ENCODE data around the gene DOCK2. TPM values are rescaled to one million over a fixed set of nuclear protein-coding genes. Genes with fewer than 3 reads are reported as not detected.

The DOCK2 gene
- total RNA-seq, 2 donors from 2014 or later: 249 to 284 TPM

DNA sequence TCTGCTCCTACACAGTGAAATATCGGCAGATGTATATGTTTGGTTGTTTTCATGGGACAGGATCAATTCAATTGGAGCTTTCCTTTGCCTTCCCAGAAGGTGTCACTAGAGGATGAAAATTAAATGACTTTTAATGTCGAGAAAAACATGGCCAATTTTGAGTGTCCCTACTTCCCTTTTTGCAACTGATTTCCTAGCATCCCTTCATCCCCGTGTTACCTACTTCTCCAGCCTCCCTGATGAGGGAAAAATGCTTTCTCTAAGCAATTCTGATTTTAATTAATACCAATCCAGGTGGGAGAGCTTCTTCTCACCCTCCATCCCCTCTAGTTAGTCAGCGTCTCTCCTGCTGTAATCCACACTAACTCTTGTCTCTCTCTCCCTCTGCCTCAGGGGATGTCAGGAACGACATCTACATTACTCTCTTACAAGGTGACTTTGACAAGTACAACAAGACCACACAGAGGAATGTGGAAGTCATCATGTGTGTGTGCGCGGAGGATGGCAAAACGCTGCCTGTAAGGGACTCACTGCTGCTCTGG lies 64.9 kb downstream of the DOCK2 start:
- ATAC-seq (no peak), DNase-seq (no peak)
- no peaks in the 10 kb centered on the region for H3K9me3 ChIP-seq (ENCODE audit: control insufficient read depth, low read length, poor library complexity, severe bottlenecking)
- H3K4me3 Mint-ChIP-seq: no peak overlapping the region
- no peaks in the 10 kb centered on the region for H3K27me3 Mint-ChIP-seq
- peaks cover 10% of the 10 kb centered on the region for H3K4me1 Mint-ChIP-seq
- H3K27ac Mint-ChIP-seq: no peak overlapping the region
- H3K36me3 Mint-ChIP-seq (ENCODE audit: low read depth): peaks cover 27% of the 10 kb centered on the region

DNA sequence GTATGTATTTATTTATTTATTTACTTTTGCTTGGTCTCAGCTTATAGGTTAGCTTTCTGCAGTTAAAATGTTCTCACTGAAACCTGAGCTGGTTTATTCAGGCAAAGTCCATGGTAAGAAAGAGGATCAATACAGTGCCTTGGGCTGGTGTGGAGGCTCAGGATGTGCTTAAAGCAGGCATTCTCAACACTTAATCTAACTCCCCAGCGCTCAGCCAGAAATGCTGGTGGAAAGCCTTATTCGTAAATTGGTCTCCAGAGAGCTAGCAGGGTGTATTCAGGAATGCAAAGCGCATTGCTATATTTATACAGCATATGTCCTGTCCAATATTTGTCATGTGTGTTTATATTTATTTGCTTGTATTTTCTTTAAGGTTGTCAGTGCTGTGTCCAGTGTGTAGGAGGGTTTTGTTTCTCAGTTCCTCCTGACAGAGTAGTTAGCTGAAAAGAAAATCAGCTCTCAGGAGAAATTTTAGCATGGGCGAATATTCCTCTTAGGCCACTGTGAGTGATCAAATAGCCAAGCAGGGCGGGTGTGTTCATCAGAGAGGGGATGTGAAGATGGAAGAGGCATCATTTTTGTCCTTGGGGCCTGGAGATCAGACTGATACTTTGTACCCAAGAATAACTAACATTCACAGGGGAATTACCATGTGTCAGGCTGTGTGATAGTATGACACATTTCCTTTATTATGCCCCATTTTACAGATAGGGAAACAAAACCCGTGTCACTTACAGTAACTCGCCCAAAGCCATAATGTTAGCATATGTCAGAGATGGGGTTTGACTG lies 65.8 kb downstream of the DOCK2 start:
- peaks cover 11% of the 10 kb centered on the region for H3K4me1 Mint-ChIP-seq
- no peak for ATAC-seq
- no peaks in the 10 kb centered on the region for H3K27me3 Mint-ChIP-seq
- no peaks in the 10 kb centered on the region for H3K9me3 ChIP-seq (ENCODE audit: control insufficient read depth, low read length, poor library complexity, severe bottlenecking)
- H3K4me3 Mint-ChIP-seq: no peak overlapping the region
- no peak for DNase-seq
- H3K36me3 Mint-ChIP-seq (ENCODE audit: low read depth): peaks cover 34% of the 10 kb centered on the region
- no peak overlapping the region for H3K27ac Mint-ChIP-seq

DNA sequence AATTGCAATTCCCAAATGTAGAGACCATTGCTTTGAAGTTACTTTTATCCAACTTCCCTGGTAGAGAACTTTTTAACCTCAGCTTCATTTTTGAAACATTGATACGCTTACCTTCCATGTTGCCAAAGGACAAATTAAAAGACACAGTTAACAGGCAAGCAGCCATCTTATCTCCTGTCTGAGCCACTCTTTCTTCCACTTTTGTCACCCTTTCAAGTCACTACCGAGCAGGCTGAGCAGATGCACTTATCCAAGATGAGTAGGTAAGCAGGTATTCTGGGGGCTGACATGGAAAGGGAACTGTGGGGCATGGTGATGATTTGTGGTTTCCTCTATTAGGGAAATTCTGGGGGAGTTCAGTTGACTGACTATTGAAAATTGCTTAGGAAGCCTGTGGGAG lies 66.7 kb downstream of the DOCK2 start:
- H3K27me3 Mint-ChIP-seq: no peaks in the 10 kb centered on the region
- no peak overlapping the region for H3K27ac Mint-ChIP-seq
- no peak overlapping the region for H3K4me3 Mint-ChIP-seq
- no peaks in the 10 kb centered on the region for H3K9me3 ChIP-seq (ENCODE audit: control insufficient read depth, low read length, poor library complexity, severe bottlenecking)
- no peak for DNase-seq
- peaks cover 11% of the 10 kb centered on the region for H3K4me1 Mint-ChIP-seq
- peaks cover 28% of the 10 kb centered on the region for H3K36me3 Mint-ChIP-seq (ENCODE audit: low read depth)
- ATAC-seq: no peak

DNA sequence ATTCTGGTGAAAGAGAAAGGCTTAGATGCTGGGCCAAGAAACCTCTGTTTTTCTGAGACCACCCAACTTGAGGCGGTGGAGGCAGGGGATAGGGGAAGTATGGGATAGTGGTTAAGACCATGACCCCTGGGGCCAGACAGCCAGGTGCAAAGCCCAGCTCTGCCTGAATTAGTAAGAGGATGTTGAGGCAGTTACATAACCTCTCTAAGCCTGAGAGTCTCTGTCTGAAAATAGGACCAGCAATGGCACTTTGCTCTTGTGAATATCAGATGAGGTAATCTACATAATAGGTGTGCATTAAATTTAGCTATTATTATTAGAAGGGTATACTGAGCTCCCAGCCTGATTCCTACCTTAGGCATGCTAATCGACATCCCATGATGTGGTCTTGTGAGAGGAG lies 68.2 kb downstream of the DOCK2 start:
- Mint-ChIP-seq H3K4me1 (peaks cover 11% of the 10 kb centered on the region), H3K27ac (peak overlapping the region; percentile 62), H3K27me3 (no peaks in the 10 kb centered on the region), H3K4me3 (no peak overlapping the region), H3K36me3 (ENCODE audit: low read depth) (peaks cover 26% of the 10 kb centered on the region)
- no peak for DNase-seq
- no peak for ATAC-seq
- H3K9me3 ChIP-seq (ENCODE audit: control insufficient read depth, low read length, poor library complexity, severe bottlenecking): no peaks in the 10 kb centered on the region

DNA sequence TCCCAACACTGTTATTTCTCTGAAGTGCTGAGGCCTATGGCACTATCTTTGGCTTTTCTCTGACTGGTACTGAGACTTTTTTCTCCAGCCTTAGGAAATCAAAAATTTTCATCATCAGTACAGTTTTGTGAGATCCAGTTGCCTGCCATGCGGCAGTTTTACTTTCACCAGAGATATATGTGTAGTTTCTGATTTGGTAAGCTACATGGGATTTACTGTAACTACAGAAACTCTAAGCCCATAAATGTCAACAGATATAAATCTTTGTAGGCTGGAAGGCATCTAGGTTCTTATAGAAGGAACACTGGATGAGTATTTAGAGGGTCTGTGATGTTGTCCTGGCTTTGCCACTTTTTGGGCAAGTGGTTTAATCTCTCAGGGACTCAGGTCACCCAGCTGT lies 69.0 kb downstream of the DOCK2 start:
- Mint-ChIP-seq H3K27me3 (no peaks in the 10 kb centered on the region), H3K4me1 (peaks cover 11% of the 10 kb centered on the region), H3K36me3 (ENCODE audit: low read depth) (peaks cover 28% of the 10 kb centered on the region), H3K27ac (peak overlapping the region; percentile 57), H3K4me3 (no peak overlapping the region)
- DNase-seq (no peak), ATAC-seq (no peak)
- H3K9me3 ChIP-seq (ENCODE audit: control insufficient read depth, low read length, poor library complexity, severe bottlenecking): no peaks in the 10 kb centered on the region

DNA sequence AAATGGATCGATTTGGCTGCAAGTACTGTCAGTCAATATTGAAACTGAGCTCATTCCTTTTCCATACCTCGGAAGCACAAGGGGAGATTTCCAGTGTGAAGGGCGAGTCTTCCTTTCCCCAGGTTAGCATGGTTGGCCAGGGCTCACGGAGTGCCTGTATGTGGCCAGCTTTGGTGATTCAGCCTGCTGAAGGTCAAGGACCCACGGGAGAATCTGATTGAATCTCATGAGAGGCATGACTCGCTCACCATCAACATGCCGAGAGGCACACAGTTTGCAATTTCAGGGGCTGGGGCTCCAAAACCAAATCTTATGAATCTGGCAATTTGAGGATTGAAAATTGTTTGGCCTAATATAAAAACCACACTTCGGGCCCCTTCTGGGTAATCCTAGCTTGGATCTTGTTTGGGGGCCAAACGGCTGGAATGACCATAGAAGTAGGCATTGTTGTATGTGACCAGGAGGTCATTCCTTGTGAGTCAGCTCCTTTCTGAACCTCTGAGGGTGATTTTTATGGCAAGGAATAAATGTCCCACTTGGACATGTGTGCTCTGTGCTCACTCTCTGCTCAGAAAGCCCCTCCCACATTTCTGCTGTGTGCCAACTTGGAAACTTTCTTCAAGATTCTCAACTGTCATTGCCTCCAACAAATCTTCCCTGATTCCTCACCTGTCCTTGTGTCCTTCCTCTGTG lies 69.8 kb downstream of the DOCK2 start:
- Mint-ChIP-seq H3K36me3 (ENCODE audit: low read depth) (peaks cover 26% of the 10 kb centered on the region), H3K27me3 (no peaks in the 10 kb centered on the region), H3K4me1 (peaks cover 9% of the 10 kb centered on the region), H3K27ac (peak overlapping the region; percentile 57), H3K4me3 (no peak overlapping the region)
- no peaks in the 10 kb centered on the region for H3K9me3 ChIP-seq (ENCODE audit: control insufficient read depth, low read length, poor library complexity, severe bottlenecking)
- ATAC-seq (no peak), DNase-seq (no peak)

DNA sequence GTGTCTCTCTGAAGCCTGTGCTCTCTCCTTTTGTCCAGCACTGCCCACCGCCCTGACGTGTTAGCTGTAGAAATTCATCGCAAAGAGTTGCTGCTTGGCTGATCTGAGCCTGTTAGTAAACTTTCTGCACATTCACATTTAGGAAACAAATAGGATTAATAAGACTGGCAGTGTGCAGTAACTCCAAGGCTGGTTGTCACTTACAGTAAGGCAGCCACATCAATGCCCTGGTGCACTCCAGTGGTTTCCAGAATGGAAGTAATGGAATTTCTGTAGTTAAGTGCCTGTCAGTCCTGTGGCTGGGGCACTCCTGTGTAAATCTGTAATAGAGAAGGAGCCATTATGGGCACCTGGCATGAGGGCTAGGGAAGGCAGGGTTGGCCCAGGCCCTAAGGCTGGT lies 70.6 kb downstream of the DOCK2 start:
- H3K4me1 Mint-ChIP-seq: peaks cover 7% of the 10 kb centered on the region
- no peak overlapping the region for H3K27ac Mint-ChIP-seq

DNA sequence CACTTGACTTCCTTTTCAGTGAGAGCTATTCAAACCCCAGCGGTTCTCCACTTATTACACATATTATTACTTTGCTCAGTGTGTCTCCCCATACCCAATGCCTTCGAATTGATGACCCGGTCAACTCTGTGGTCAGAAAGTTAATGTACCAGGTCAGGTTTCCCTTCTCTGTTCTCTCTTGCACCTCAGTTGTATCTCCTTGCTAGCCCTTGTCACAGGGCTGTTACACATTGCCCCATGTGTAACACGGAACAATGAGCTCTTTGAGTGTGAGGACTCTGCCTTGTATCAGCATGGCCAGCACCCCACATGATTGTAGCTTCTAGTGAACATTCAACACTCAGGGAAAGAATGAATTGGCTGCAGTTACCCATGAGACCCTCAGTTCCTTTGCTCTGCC lies 73.6 kb downstream of the DOCK2 start:
- Mint-ChIP-seq H3K27ac (peak overlapping the region; percentile 56), H3K4me1 (peaks cover 9% of the 10 kb centered on the region), H3K36me3 (ENCODE audit: low read depth) (peaks cover 27% of the 10 kb centered on the region), H3K27me3 (no peaks in the 10 kb centered on the region), H3K4me3 (no peak overlapping the region)
- DNase-seq (no peak), ATAC-seq (no peak)
- no peaks in the 10 kb centered on the region for H3K9me3 ChIP-seq (ENCODE audit: control insufficient read depth, low read length, poor library complexity, severe bottlenecking)

More for the DNA sequence above, 70.6 kb downstream of the DOCK2 start:
- no peaks in the 10 kb centered on the region for H3K9me3 ChIP-seq (ENCODE audit: control insufficient read depth, low read length, poor library complexity, severe bottlenecking)
- no peak for DNase-seq
- no peak for ATAC-seq
- Mint-ChIP-seq H3K27me3 (no peaks in the 10 kb centered on the region), H3K36me3 (ENCODE audit: low read depth) (peaks cover 21% of the 10 kb centered on the region), H3K4me3 (peak overlapping the region; percentile 15)

DNA sequence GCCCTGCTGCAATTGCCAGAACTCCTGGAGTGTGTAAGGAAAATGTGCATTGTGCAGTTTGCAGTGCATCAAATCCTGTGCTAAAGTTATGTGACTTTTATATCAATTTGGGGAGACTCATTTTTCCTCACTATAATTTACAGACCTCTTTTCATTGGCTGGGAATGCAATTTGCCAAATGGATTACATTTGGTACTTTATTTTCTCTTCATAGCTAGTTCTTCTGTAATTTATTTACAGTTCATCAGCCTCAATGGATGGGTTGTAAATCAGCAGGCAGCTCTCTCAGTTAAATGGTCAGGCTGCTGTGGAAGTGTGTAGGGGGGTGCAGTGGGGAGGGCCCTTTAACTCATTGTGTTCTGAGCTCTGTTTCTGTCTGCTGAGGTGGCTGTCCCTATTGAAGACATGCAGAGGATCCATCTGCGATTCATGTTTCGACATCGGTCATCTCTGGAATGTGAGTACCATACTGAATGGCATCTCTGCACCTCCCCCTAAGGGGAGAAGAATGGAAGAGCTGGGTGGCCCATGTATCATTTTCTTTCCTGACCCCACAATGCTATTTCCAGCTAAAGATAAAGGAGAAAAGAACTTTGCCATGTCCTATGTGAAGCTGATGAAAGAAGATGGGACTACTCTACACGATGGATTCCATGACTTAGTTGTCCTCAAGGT lies 74.6 kb downstream of the DOCK2 start:
- Mint-ChIP-seq H3K27ac (no peak overlapping the region), H3K4me3 (no peak overlapping the region), H3K4me1 (peaks cover 6% of the 10 kb centered on the region), H3K36me3 (ENCODE audit: low read depth) (peaks cover 31% of the 10 kb centered on the region), H3K27me3 (no peaks in the 10 kb centered on the region)
- no peaks in the 10 kb centered on the region for H3K9me3 ChIP-seq (ENCODE audit: control insufficient read depth, low read length, poor library complexity, severe bottlenecking)
- ATAC-seq: no peak
- no peak for DNase-seq

DNA sequence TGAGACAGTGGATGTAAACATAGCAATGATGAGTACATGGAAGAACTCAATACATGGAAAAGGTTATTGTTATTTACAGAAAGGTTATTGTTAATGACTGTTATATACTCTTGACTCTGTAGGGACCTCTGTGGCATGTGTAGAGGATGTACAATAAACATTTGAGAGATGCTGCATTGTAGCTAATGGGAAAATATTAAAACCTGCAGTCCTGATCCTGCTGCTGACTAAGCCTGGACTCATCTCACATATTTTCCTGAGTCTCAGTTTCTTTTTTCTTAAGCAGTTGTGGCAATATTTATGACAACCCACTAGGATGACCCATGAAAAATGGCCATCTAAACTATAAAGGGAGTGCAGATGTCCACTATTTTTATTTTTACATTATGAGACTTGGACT lies 75.4 kb downstream of the DOCK2 start:
- Mint-ChIP-seq H3K27me3 (no peaks in the 10 kb centered on the region), H3K4me1 (peaks cover 4% of the 10 kb centered on the region), H3K36me3 (ENCODE audit: low read depth) (peaks cover 32% of the 10 kb centered on the region), H3K27ac (no peak overlapping the region), H3K4me3 (no peak overlapping the region)
- no peak for DNase-seq
- no peaks in the 10 kb centered on the region for H3K9me3 ChIP-seq (ENCODE audit: control insufficient read depth, low read length, poor library complexity, severe bottlenecking)
- ATAC-seq: no peak

DNA sequence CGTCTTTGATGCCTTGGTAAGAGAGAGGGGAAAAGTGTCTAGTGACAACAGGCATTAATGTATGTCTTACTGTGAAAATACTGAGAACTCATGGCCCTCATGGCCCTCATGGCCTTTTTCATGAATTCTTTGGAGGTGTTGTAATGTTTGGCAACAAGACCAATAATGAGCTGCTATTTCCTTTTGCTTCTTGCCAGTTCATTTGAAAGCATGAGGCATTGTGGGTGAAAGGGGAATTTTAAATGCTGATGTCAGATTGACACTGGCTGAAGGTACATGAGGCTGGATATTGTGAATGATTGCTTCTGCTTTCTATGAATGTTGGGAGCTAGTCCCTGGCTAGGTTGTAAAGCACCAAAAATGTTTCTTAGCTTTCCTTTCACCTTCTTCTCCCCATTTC lies 79.2 kb downstream of the DOCK2 start:
- no peak for ATAC-seq
- Mint-ChIP-seq H3K36me3 (ENCODE audit: low read depth) (peaks cover 41% of the 10 kb centered on the region), H3K27ac (peak overlapping the region; percentile 14), H3K4me1 (peaks cover 5% of the 10 kb centered on the region), H3K27me3 (no peaks in the 10 kb centered on the region), H3K4me3 (no peak overlapping the region)
- H3K9me3 ChIP-seq (ENCODE audit: control insufficient read depth, low read length, poor library complexity, severe bottlenecking): no peaks in the 10 kb centered on the region
- DNase-seq: no peak

DNA sequence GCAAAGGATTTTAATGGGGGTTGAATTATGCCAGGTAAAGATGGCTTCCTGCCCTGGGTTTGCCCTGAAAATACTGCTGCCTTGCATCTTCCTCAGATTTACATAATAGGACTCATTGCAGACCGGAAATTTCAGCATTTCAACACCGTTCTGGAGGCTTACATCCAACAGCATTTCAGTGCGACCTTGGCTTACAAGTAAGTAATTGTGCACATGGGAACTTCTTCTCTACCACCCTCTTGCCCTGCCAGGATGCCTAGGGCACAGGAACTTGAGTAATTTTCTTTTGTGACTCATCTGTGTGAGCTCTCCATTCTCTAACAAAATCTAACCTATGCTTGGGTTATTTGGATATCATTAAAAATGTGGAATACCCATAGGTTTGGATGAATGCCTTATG lies 80.2 kb downstream of the DOCK2 start:
- DNase-seq (no peak), ATAC-seq (no peak)
- no peak overlapping the region for H3K27ac Mint-ChIP-seq
- H3K4me1 Mint-ChIP-seq: peaks cover 5% of the 10 kb centered on the region
- no peaks in the 10 kb centered on the region for H3K9me3 ChIP-seq (ENCODE audit: control insufficient read depth, low read length, poor library complexity, severe bottlenecking)
- H3K36me3 Mint-ChIP-seq (ENCODE audit: low read depth): peaks cover 36% of the 10 kb centered on the region
- H3K4me3 Mint-ChIP-seq: no peak overlapping the region
- H3K27me3 Mint-ChIP-seq: no peaks in the 10 kb centered on the region
